ENCODE data around the gene ZBTB33. TPM values are rescaled to one million over a fixed set of nuclear protein-coding genes. Genes with fewer than 3 reads are reported as not detected.
A peak's percentile ranks its signal among the peaks of the same experiment; 100 is the strongest.

The ZBTB33 gene
- total RNA-seq, 2 donors from 2014 or later: 20.5 to 21.5 TPM

- H3K9me3 ChIP-seq (ENCODE audit: control insufficient read depth, low read length, poor library complexity, severe bottlenecking): no peaks in the 10 kb centered on the region
- no peaks in the 10 kb centered on the region for H3K27me3 Mint-ChIP-seq
- H3K27ac Mint-ChIP-seq: no peak overlapping the region
- H3K36me3 Mint-ChIP-seq (ENCODE audit: low read depth): no peaks in the 10 kb centered on the region
- ATAC-seq (no peak), DNase-seq (no peak)
- H3K4me1 Mint-ChIP-seq: peaks cover 1% of the 10 kb centered on the region
- no peak overlapping the region for H3K4me3 Mint-ChIP-seq
Observed at GRCh38 chrX:120274958-120275357, 24.3 kb downstream of the ZBTB33 start.

- Mint-ChIP-seq H3K4me3 (no peak overlapping the region), H3K27me3 (no peaks in the 10 kb centered on the region), H3K4me1 (peaks cover 3% of the 10 kb centered on the region), H3K36me3 (ENCODE audit: low read depth) (peaks cover 2% of the 10 kb centered on the region), H3K27ac (no peak overlapping the region)
- no peaks in the 10 kb centered on the region for H3K9me3 ChIP-seq (ENCODE audit: control insufficient read depth, low read length, poor library complexity, severe bottlenecking)
- ATAC-seq (no peak), DNase-seq (no peak)
Observed at GRCh38 chrX:120281021-120281624, 30.5 kb downstream of the ZBTB33 start.

- no peak overlapping the region for H3K4me3 Mint-ChIP-seq
- H3K27me3 Mint-ChIP-seq: no peaks in the 10 kb centered on the region
- no peaks in the 10 kb centered on the region for H3K9me3 ChIP-seq (ENCODE audit: control insufficient read depth, low read length, poor library complexity, severe bottlenecking)
- no peak overlapping the region for H3K27ac Mint-ChIP-seq
- no peak for ATAC-seq
- DNase-seq: no peak
- H3K4me1 Mint-ChIP-seq: peaks cover 3% of the 10 kb centered on the region
- peaks cover 2% of the 10 kb centered on the region for H3K36me3 Mint-ChIP-seq (ENCODE audit: low read depth)
Observed at GRCh38 chrX:120281761-120282160, 31.1 kb downstream of the ZBTB33 start.

GRCh38 chrX:120282697-120283096 lies 32.1 kb downstream of the ZBTB33 start:
- no peaks in the 10 kb centered on the region for H3K27me3 Mint-ChIP-seq
- peaks cover 3% of the 10 kb centered on the region for H3K4me1 Mint-ChIP-seq
- H3K36me3 Mint-ChIP-seq (ENCODE audit: low read depth): peaks cover 2% of the 10 kb centered on the region
- H3K27ac Mint-ChIP-seq: no peak overlapping the region
- no peaks in the 10 kb centered on the region for H3K9me3 ChIP-seq (ENCODE audit: control insufficient read depth, low read length, poor library complexity, severe bottlenecking)
- ATAC-seq: no peak
- no peak overlapping the region for H3K4me3 Mint-ChIP-seq
- no peak for DNase-seq

GRCh38 chrX:120286733-120287512 lies 36.3 kb downstream of the ZBTB33 start:
- no peak for DNase-seq
- no peaks in the 10 kb centered on the region for H3K9me3 ChIP-seq (ENCODE audit: control insufficient read depth, low read length, poor library complexity, severe bottlenecking)
- ATAC-seq: no peak
- H3K36me3 Mint-ChIP-seq (ENCODE audit: low read depth): peaks cover 2% of the 10 kb centered on the region
- H3K4me1 Mint-ChIP-seq: peaks cover 3% of the 10 kb centered on the region
- no peak overlapping the region for H3K27ac Mint-ChIP-seq
- no peaks in the 10 kb centered on the region for H3K27me3 Mint-ChIP-seq
- no peak overlapping the region for H3K4me3 Mint-ChIP-seq

- Mint-ChIP-seq H3K27me3 (no peaks in the 10 kb centered on the region), H3K4me1 (peaks cover 3% of the 10 kb centered on the region), H3K27ac (no peak overlapping the region), H3K36me3 (ENCODE audit: low read depth) (peaks cover 2% of the 10 kb centered on the region), H3K4me3 (no peak overlapping the region)
- DNase-seq (no peak), ATAC-seq (no peak)
- H3K9me3 ChIP-seq (ENCODE audit: control insufficient read depth, low read length, poor library complexity, severe bottlenecking): no peaks in the 10 kb centered on the region
Observed at GRCh38 chrX:120287513-120288112, 37.0 kb downstream of the ZBTB33 start.

- H3K4me3 Mint-ChIP-seq: no peak overlapping the region
- H3K9me3 ChIP-seq (ENCODE audit: control insufficient read depth, low read length, poor library complexity, severe bottlenecking): no peaks in the 10 kb centered on the region
- H3K4me1 Mint-ChIP-seq: peaks cover 6% of the 10 kb centered on the region
- no peaks in the 10 kb centered on the region for H3K36me3 Mint-ChIP-seq (ENCODE audit: low read depth)
- H3K27me3 Mint-ChIP-seq: no peaks in the 10 kb centered on the region
- ATAC-seq (no peak), DNase-seq (no peak)
- H3K27ac Mint-ChIP-seq: no peak overlapping the region
Observed at GRCh38 chrX:120290107-120290506, 39.5 kb downstream of the ZBTB33 start.

GRCh38 chrX:120291211-120291610 lies 40.6 kb downstream of the ZBTB33 start:
- H3K36me3 Mint-ChIP-seq (ENCODE audit: low read depth): no peaks in the 10 kb centered on the region
- no peak for DNase-seq
- H3K27ac Mint-ChIP-seq: no peak overlapping the region
- H3K9me3 ChIP-seq (ENCODE audit: control insufficient read depth, low read length, poor library complexity, severe bottlenecking): no peaks in the 10 kb centered on the region
- ATAC-seq: no peak
- H3K4me1 Mint-ChIP-seq: peaks cover 6% of the 10 kb centered on the region
- no peaks in the 10 kb centered on the region for H3K27me3 Mint-ChIP-seq
- no peak overlapping the region for H3K4me3 Mint-ChIP-seq

GRCh38 chrX:120293015-120293414 lies 42.4 kb downstream of the ZBTB33 start:
- DNase-seq (no peak), ATAC-seq (no peak)
- no peaks in the 10 kb centered on the region for H3K9me3 ChIP-seq (ENCODE audit: control insufficient read depth, low read length, poor library complexity, severe bottlenecking)
- no peak overlapping the region for H3K27ac Mint-ChIP-seq
- no peaks in the 10 kb centered on the region for H3K36me3 Mint-ChIP-seq (ENCODE audit: low read depth)
- peaks cover 6% of the 10 kb centered on the region for H3K4me1 Mint-ChIP-seq
- H3K4me3 Mint-ChIP-seq: no peak overlapping the region
- no peaks in the 10 kb centered on the region for H3K27me3 Mint-ChIP-seq

- Mint-ChIP-seq H3K4me3 (peak overlapping the region; percentile 63), H3K36me3 (ENCODE audit: low read depth) (no peaks in the 10 kb centered on the region), H3K27me3 (no peaks in the 10 kb centered on the region), H3K4me1 (peaks cover 6% of the 10 kb centered on the region), H3K27ac (peak overlapping the region; percentile 65)
- H3K9me3 ChIP-seq (ENCODE audit: control insufficient read depth, low read length, poor library complexity, severe bottlenecking): no peaks in the 10 kb centered on the region
- DNase-seq: no peak
- ATAC-seq: no peak
Observed at GRCh38 chrX:120294651-120295050, 44.0 kb downstream of the ZBTB33 start.

GRCh38 chrX:120297923-120298322 lies 47.3 kb downstream of the ZBTB33 start:
- H3K4me1 Mint-ChIP-seq: peaks cover 16% of the 10 kb centered on the region
- H3K27me3 Mint-ChIP-seq: no peaks in the 10 kb centered on the region
- H3K9me3 ChIP-seq (ENCODE audit: control insufficient read depth, low read length, poor library complexity, severe bottlenecking): no peaks in the 10 kb centered on the region
- H3K27ac Mint-ChIP-seq: no peak overlapping the region
- ATAC-seq (no peak), DNase-seq (no peak)
- no peak overlapping the region for H3K4me3 Mint-ChIP-seq
- no peaks in the 10 kb centered on the region for H3K36me3 Mint-ChIP-seq (ENCODE audit: low read depth)

GRCh38 chrX:120299928-120300327 lies 49.3 kb downstream of the ZBTB33 start:
- Mint-ChIP-seq H3K27ac (no peak overlapping the region), H3K36me3 (ENCODE audit: low read depth) (no peaks in the 10 kb centered on the region), H3K27me3 (no peaks in the 10 kb centered on the region), H3K4me1 (peaks cover 13% of the 10 kb centered on the region), H3K4me3 (no peak overlapping the region)
- H3K9me3 ChIP-seq (ENCODE audit: control insufficient read depth, low read length, poor library complexity, severe bottlenecking): no peaks in the 10 kb centered on the region
- ATAC-seq (no peak), DNase-seq (no peak)

GRCh38 chrX:120301497-120301896 lies 50.9 kb downstream of the ZBTB33 start:
- H3K36me3 Mint-ChIP-seq (ENCODE audit: low read depth): no peaks in the 10 kb centered on the region
- ATAC-seq (no peak), DNase-seq (no peak)
- no peaks in the 10 kb centered on the region for H3K27me3 Mint-ChIP-seq
- peaks cover 12% of the 10 kb centered on the region for H3K4me1 Mint-ChIP-seq
- peak overlapping the region; percentile 37 for H3K27ac Mint-ChIP-seq
- no peak overlapping the region for H3K4me3 Mint-ChIP-seq
- H3K9me3 ChIP-seq (ENCODE audit: control insufficient read depth, low read length, poor library complexity, severe bottlenecking): no peaks in the 10 kb centered on the region

Measured in T-helper 17 cell (primary cell).